RWPE2 (cell line): ENCODE measurements around the gene YIPF2.
A peak's percentile ranks its signal among the peaks of the same experiment; 100 is the strongest.

Source experiments
- ATAC-seq: fragments of 200-7000 bp; cut with Tn5 transposase; 3 replicates; pipeline ENCODE4 v1.9.1; 2021; ENCODE audit warnings: low read depth
- DNase-seq: peaks from one replicate; pipeline ENCODE4 v3.0.0-alpha.2; 2020; ENCODE audit warnings: low spot score
- H3K27ac ChIP-seq: fragments of 450-650 bp; 2 replicates; pipeline ENCODE4 v1.5.1; 2017; ENCODE audit warnings: mild to moderate bottlenecking; ENCODE audit not compliant: poor library complexity, severe bottlenecking
- H3K27me3 ChIP-seq: fragments of 250-450 bp; sonication (Bioruptor Pico); 2 replicates; pipeline ENCODE4 v1.5.1; 2021; ENCODE audit warnings: mild to moderate bottlenecking, moderate library complexity; ENCODE audit not compliant: insufficient read depth, poor library complexity, severe bottlenecking
- H3K36me3 ChIP-seq: fragments of 250-450 bp; sonication (Bioruptor Pico); 2 replicates; pipeline ENCODE4 v1.5.1; 2020; ENCODE audit warnings: low read depth, mild to moderate bottlenecking, moderate library complexity
- H3K4me1 ChIP-seq: fragments of 250-450 bp; sonication (Bioruptor Pico); 2 replicates; pipeline ENCODE4 v1.5.1; 2021; ENCODE audit warnings: mild to moderate bottlenecking, moderate library complexity; ENCODE audit not compliant: insufficient read depth, poor library complexity, severe bottlenecking
- H3K4me3 ChIP-seq: fragments of 250-450 bp; sonication (Bioruptor Pico); 2 replicates; pipeline ENCODE4 v1.5.1; 2021; ENCODE audit warnings: mild to moderate bottlenecking, moderate library complexity; ENCODE audit not compliant: severe bottlenecking
- H3K9me3 ChIP-seq: fragments of 250-450 bp; sonication (Bioruptor Pico); 2 replicates; pipeline ENCODE4 v1.5.1; 2021; ENCODE audit warnings: mild to moderate bottlenecking, moderate library complexity; ENCODE audit not compliant: severe bottlenecking
- TF ChIP-seq, protein P1 (sequence below): fragments of 450-650 bp; IDR thresholded peaks from one replicate; pipeline ENCODE4 v1.5.1; 2017; ENCODE audit warnings: mild to moderate bottlenecking, moderate library complexity; ENCODE audit not compliant: poor library complexity, severe bottlenecking

Gene YIPF2

DNA sequence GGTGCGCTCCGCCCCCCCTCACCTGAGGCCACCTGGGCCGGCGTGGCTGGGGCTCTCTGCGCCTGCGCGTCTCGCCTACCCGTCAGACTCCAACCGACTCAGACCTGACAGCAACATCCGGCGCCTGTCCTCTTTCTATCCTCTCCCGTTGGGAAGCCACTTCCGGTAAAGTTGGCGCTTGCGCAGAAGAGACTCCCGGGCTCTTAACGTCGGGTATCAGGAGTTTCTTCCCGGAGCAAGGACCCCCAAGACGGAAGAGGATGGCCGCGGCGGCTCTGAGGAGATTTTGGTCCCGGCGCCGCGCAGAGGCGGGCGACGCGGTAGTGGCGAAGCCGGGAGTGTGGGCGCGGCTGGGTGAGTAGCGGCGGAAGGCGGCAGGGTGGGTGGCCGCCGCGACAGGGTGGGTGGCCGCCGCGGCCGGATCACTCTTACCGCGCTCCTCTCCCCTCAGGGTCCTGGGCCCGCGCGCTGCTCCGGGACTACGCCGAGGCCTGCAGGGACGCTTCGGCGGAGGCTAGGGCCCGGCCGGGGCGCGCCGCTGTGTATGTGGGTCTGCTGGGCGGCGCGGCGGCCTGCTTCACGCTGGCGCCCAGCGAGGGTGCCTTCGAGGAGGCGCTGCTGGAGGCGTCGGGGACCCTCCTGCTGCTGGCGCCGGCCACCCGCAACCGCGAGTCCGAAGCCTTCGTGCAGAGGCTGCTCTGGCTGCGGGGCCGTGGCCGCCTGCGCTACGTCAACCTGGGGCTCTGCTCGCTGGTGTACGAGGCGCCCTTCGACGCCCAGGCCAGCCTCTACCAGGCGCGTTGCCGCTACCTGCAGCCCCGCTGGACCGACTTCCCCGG, at the start of gene YIPF2, which contains the start of gene TIMM29:
Gene YIPF2, minus strand, starts transcription at position 77 of the 839 bp plus-strand sequence. CDS start 229 bp downstream, outside the sequence.
Gene TIMM29, plus strand, starts transcription at position 249 of the 839 bp plus-strand sequence. Its CDS starts 12 bp downstream, at position 261.
- Histone ChIP-seq H3K27ac (peak within 1 kb of the TSS; percentile 41), H3K36me3 (peaks cover 10% of the 10 kb centered on the region), H3K9me3 (no peaks in the 10 kb centered on the region), H3K4me1 (peaks cover 3% of the 10 kb centered on the region), H3K27me3 (no peaks in the 10 kb centered on the region), H3K4me3 (peak within 1 kb of the TSS; percentile 64)
- ATAC-seq (peak; percentile 89), DNase-seq (peak; percentile 98)
- TF ChIP-seq, protein P1, sequence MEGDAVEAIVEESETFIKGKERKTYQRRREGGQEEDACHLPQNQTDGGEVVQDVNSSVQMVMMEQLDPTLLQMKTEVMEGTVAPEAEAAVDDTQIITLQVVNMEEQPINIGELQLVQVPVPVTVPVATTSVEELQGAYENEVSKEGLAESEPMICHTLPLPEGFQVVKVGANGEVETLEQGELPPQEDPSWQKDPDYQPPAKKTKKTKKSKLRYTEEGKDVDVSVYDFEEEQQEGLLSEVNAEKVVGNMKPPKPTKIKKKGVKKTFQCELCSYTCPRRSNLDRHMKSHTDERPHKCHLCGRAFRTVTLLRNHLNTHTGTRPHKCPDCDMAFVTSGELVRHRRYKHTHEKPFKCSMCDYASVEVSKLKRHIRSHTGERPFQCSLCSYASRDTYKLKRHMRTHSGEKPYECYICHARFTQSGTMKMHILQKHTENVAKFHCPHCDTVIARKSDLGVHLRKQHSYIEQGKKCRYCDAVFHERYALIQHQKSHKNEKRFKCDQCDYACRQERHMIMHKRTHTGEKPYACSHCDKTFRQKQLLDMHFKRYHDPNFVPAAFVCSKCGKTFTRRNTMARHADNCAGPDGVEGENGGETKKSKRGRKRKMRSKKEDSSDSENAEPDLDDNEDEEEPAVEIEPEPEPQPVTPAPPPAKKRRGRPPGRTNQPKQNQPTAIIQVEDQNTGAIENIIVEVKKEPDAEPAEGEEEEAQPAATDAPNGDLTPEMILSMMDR, result no peak

DNA sequence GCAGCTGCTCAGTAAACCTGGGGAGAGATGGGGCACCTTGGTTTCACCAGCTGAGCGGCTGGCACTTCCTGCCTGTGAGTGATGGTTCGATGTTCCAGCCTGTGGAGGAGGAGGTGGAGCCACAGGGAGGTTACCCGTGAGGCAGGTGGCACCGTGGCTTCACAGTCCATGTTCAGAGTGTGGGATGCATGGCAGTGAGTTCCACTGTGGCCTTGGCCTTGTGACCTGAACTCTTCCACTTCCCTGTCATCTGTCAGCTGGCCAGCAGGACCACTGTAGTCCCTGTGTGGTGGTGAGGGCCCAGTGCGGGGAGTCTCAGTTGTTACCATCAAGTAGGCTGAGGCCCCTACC, 49.3 kb upstream of the YIPF2 start:
- TF ChIP-seq, protein P1, result no peak
- no peaks in the 10 kb centered on the region for H3K4me1 ChIP-seq
- no peak for DNase-seq
- H3K27ac ChIP-seq, result no peak overlapping the region
- ATAC-seq, result no peak
- no peaks in the 10 kb centered on the region for H3K9me3 ChIP-seq
- no peaks in the 10 kb centered on the region for H3K27me3 ChIP-seq
- H3K4me3 ChIP-seq, result no peak overlapping the region
- H3K36me3 ChIP-seq, result no peaks in the 10 kb centered on the region

DNA sequence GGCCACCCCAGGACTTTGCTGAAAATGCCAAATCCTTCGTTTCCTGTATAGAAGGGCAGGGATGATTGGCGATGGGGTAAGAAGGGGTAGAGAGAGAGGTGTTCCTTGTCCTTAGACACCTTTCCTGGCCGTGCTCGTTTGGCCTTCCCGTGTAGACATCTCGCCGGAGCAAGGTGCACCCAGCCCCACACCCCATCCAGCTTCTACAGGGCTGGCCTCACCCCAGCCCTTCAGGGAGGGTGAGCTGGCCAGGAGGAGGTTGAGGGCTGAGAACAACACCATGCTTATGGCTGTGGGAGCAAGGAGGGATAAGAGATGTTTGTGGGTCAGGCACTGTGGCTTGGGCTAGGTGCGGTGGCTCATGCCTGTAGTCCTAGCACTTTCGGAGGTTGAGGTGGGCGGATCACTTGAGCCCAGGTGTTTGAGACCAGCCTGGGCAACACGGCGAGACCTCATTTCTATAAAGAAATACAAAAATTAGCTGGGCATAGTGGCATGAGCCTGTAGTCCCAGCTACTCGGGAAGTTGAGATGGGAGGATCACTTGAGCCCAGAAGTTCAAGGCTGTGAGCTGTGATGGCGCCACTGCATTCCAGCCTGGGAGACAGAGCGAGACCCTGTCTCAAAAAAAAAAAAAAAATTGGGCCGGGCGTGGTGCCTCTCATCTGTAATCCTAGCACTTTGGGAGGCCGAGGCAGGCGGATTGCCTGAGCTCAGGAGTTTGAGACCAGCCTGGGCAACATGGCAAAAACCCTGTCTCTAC, 47.9 kb upstream of the YIPF2 start:
- Histone ChIP-seq H3K4me3 (no peak overlapping the region), H3K36me3 (no peaks in the 10 kb centered on the region), H3K27ac (no peak overlapping the region), H3K9me3 (no peaks in the 10 kb centered on the region), H3K27me3 (no peaks in the 10 kb centered on the region), H3K4me1 (no peaks in the 10 kb centered on the region)
- DNase-seq (no peak), ATAC-seq (no peak)
- TF ChIP-seq, protein P1, result no peak

DNA sequence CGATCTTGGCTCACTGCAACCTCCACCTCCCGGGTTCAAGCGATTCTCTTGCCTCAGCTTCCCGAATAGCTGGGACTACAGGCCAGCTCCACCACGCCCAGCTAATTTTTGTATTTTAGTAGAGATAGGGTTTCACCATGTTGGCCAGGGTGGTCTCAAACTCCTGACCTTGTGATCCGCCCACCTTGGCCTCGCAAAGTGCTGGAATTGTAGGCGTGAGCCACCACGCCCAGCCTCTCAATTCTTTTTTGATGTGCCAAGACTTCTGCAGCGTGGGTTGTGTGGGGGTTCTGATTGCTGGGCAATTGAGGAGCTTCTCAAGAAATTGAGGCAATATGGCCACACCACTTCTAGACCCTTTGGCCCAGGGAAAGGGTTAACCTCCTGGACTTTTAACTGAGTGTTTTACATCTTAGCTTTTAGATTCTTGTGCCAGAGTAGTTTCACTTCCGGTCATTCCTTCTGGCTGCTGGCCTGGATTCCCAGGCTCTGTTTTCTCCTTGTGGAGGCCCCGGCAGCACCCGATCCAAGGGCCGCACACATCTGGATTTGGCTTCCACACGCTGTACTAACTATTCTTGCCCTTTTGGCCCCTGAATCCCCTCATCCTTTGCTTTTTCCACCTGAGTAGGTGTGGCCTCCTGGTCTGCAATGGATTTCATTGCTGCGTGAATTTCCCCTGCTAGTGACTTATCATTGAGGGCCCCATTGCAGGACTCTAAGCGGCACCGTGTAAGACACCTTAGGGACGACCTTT, 47.1 kb upstream of the YIPF2 start:
- ATAC-seq (no peak), DNase-seq (no peak)
- H3K27ac ChIP-seq, result no peak overlapping the region
- H3K36me3 ChIP-seq, result no peaks in the 10 kb centered on the region
- no peak overlapping the region for H3K4me3 ChIP-seq
- H3K27me3 ChIP-seq, result no peaks in the 10 kb centered on the region
- no peaks in the 10 kb centered on the region for H3K9me3 ChIP-seq
- no peaks in the 10 kb centered on the region for H3K4me1 ChIP-seq
- TF ChIP-seq, protein P1, result no peak
